ENCODE results near the gene C5orf63. TPM values are rescaled to one million over a fixed set of nuclear protein-coding genes. Genes with fewer than 3 reads are reported as not detected.

Gene C5orf63
- total RNA-seq, 1 experiment from 2014 or later, result 1.2 TPM

- H3K27me3 ChIP-seq (ENCODE audit: insufficient read depth, low read length), result no peaks in the 10 kb centered on the region
- H2BK12ac ChIP-seq (ENCODE audit: insufficient read length, low read depth, low read length), result no peak overlapping the region
- H4K8ac ChIP-seq (replicated peaks; ENCODE audit: insufficient read length, low read depth, low read length), result no peak overlapping the region
- Mint-ChIP-seq H3K36me3 (ENCODE audit: insufficient read depth in 1 of 3, low read depth in 3 of 3) (no peaks in the 10 kb centered on the region; a peak in 3 of 7 replicates), H3K4me3 (no peak overlapping the region), H3K27ac (no peak overlapping the region), H3K9me3 (peaks cover 0 to 2% of the 10 kb centered on the region in 2 experiments; a peak in 1 of 5 replicates), H3K4me1 (peaks cover 8 to 10% of the 10 kb centered on the region in 2 experiments), H3K27me3 (ENCODE audit: low read depth) (no peaks in the 10 kb centered on the region)
- TF ChIP-seq CTCF (conservative IDR thresholded peaks at IDR 0.05), result no peak
- no peak overlapping the region for H3T11ph ChIP-seq (ENCODE audit: low read length)
- H3K4me2 ChIP-seq (ENCODE audit: insufficient read depth, insufficient read length, low read length), result no peak overlapping the region
- H3K79me1 ChIP-seq (ENCODE audit: insufficient read depth, low read depth, low read length, poor library complexity, severe bottlenecking), result peaks cover 3% of the 10 kb centered on the region
- H4K5ac ChIP-seq (ENCODE audit: insufficient read length, low read depth, low read length), result no peak overlapping the region
- no peak overlapping the region for H2BK120ac ChIP-seq (ENCODE audit: low read depth, low read length, poor library complexity, severe bottlenecking)
- H3K23ac ChIP-seq (ENCODE audit: insufficient read length, low read depth, low read length), result no peak overlapping the region
- no peaks in the 10 kb centered on the region for H3K4me1 ChIP-seq (ENCODE audit: insufficient read depth, low read length)
- H3K23me2 ChIP-seq (ENCODE audit: insufficient read length, low read depth, low read length, poor library complexity, severe bottlenecking), result no peaks in the 10 kb centered on the region
- H3K4ac ChIP-seq (ENCODE audit: low read depth, low read length), result no peak overlapping the region
- H2BK15ac ChIP-seq (ENCODE audit: low read depth, low read length), result no peak overlapping the region
- H3K79me2 ChIP-seq (ENCODE audit: insufficient read depth, low read length), result no peaks in the 10 kb centered on the region
- no peak overlapping the region for H3K27ac ChIP-seq (ENCODE audit: insufficient read length, low read depth, low read length)
- no peak for DNase-seq
- no peak overlapping the region for H3K9ac ChIP-seq (ENCODE audit: extremely low read depth, insufficient read length, low read length)
- no peaks in the 10 kb centered on the region for H3K9me3 ChIP-seq (ENCODE audit: control insufficient read depth, low read depth, low read length)
- no peak overlapping the region for H4K91ac ChIP-seq (ENCODE audit: insufficient read length, low read depth, low read length)
- no peak overlapping the region for H3K56ac ChIP-seq (ENCODE audit: insufficient read length, low read depth, low read length)
- no peak overlapping the region for H2AK5ac ChIP-seq (ENCODE audit: insufficient read length, low read length)
- H2BK20ac ChIP-seq (ENCODE audit: low read depth, low read length, poor library complexity, severe bottlenecking), result no peak overlapping the region
- H3K14ac ChIP-seq (ENCODE audit: insufficient read depth, low read length), result no peak overlapping the region
- no peak overlapping the region for H2AFZ ChIP-seq (ENCODE audit: low read length)
- H4K20me1 ChIP-seq (ENCODE audit: control insufficient read depth, insufficient read depth, insufficient read length), result no peaks in the 10 kb centered on the region
- H3K18ac ChIP-seq (ENCODE audit: insufficient read length, low read depth, low read length), result no peak overlapping the region
- no peak overlapping the region for H2BK5ac ChIP-seq (ENCODE audit: insufficient read length, low read length)
These were observed 60.4 kb downstream of the C5orf63 start for GRCh38 chr5:127012916-127013315.

All from H9 (cell line).